Measurements from ENCODE around the gene TULP1.

The TULP1 gene

DNA sequence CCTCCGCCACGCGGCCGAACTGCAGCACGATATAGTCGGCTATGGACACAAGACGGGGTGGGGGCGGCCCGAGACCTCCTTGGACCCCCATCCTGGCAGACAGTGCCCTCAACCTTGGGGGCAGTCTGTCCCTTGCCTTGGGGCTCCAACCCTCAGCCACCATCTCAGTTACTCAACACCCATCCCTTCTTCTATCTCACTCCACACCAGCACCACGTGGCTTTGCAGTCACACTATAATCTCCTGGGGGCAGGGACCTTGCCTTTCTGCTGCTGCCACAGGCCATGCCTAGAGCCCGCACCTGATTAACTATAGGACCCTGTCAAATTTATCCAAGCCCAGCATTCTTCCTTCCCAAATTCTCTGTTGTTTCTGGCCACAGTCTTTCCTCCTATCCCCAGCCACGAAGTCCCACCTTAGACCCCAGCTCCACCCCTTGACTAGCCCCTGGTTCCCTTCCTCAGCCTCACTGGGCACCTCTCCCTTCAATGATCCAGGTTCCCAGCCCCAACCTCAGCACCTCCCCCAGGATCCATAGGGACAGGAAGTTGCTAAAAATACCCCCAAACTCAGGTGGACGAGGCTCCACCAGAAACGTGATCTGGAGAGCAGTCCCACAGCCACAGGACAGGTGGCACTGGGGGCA, 14.2 kb downstream of the TULP1 start:
- FAIRE-seq (no peak), DNase-seq (ENCODE audit: insufficient read length, low spot score) (no peak)

- no peak for FAIRE-seq
- peak; percentile 61 for DNase-seq (ENCODE audit: insufficient read length, low spot score)
Observed at GRCh38 chr6:35497571-35498421, 14.9 kb downstream of the TULP1 start.

DNA sequence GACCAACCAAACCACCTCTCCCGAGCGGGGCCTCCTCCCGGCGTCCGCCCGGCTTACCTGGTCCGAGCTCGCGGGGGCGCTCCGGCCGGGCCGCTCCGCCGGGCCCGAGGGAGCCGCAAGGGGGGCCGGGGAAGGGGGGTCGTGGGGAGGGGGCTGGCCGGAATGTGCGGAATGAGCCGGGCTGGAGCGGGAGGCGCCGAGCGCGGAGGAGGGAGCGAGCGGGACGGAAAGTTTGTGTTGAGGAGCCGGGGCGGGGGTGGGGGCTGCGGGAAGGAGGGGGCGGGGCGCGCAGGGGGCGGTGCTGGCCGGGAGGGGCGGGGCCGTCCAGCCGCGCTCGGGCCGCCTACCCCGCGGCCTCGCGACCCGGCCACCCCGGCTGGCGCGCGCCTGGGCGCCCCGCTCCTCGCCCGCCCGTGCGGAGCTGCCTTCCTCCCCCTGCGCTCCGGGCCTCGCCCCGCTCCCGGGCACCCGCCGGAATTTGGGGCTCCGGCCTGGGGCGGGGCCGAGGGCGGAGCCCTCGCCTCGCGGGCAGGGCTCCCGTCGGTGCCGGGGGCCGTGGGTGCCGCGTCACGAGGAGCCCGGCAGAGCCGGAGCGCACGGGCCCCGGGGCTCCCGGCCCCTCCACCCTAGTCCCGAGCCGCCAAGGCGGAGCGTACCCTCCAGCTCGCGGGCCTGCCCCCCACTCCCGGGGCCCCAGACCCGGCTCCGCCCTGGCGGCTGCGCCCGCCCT, 15.7 kb downstream of the TULP1 start, which contains the start of gene TEAD3:
Gene TEAD3 (minus strand): TSS at position 239 of the 730 bp plus-strand sequence.
- DNase-seq (ENCODE audit: insufficient read length, low spot score) (peak; percentile 94), FAIRE-seq (no peak)

DNA sequence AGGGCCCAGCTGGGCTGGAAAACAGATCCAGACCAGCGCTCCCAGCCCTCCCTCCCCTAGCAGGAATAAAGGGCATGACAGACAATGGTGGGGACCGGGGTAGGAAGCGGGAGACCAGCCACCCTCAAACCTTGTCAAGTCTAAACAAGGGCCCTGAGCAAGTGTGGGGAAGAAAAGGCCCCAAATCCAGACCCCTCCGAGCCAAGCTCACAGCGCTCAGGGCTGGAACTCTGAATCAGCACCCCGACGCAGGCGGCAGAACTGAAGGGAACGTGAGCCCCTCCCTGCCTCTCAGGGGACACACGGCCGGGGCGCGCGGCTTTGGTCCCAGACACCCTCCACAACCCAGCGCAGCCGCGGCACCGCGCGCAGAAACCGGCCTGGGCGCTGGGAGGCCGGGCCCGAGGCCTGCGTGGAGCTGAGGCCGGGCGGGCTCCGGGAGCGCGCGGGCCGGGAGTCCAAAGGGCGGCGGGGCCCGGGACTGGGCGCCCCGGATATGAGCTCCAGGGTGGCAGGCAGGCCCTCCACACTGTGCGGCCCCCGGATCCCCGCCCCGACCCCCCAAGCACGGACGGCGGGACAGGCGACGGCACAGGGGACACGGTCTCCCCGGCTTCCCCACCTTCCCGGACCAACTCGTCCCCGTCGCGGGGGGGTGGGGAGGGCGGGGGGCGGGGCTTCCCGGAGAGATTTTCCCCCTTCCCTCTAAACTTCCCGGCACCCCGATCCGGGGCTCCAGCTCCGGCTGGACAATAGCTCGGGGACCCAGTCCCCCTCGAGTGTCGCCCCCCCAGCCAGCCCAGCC, 16.5 kb downstream of the TULP1 start:
- no peak for FAIRE-seq
- DNase-seq (ENCODE audit: insufficient read length, low spot score), result no peak

DNA sequence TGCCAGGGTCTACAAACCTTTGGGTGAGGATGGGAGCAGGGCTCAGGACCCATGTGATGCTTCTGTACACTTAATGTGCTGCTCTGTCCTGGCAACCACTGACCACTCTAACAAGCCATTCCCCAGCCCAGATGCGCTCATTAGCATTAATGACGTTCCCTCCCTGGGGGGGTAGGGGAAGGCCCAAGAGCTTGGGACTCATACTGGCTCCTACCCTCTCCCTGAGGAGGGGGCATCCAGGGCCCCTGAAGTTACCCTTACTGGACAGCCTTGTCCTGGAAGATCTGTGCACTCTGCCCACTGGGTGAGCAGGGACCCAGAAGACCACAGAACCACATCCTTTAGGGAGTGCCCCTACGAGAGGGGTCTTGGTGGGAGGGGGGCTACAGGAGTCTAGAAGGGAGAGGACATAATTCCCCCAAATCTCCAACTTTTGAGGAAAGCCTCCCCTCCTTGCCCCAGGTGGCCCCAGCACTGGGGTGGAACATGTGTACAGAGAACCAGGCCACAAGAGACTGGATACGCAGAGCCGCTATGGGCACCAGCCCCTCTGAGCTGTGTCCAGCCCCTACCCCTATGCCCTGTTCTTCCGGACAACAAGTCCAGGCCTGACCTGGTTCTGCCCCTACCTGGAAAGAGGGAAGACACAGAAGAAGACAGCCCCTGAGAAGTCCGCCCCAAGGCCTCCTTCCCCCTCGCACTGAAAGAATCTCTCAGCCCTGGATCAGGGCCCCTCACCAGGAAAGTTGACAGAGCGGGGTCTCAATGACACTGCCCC, 17.2 kb downstream of the TULP1 start:
- FAIRE-seq, result no peak
- DNase-seq (ENCODE audit: insufficient read length, low spot score), result no peak

GRCh38 chr6:35494161-35494563, 18.5 kb downstream of the TULP1 start:
- no peak for FAIRE-seq
- DNase-seq (ENCODE audit: insufficient read length, low spot score), result no peak

DNA sequence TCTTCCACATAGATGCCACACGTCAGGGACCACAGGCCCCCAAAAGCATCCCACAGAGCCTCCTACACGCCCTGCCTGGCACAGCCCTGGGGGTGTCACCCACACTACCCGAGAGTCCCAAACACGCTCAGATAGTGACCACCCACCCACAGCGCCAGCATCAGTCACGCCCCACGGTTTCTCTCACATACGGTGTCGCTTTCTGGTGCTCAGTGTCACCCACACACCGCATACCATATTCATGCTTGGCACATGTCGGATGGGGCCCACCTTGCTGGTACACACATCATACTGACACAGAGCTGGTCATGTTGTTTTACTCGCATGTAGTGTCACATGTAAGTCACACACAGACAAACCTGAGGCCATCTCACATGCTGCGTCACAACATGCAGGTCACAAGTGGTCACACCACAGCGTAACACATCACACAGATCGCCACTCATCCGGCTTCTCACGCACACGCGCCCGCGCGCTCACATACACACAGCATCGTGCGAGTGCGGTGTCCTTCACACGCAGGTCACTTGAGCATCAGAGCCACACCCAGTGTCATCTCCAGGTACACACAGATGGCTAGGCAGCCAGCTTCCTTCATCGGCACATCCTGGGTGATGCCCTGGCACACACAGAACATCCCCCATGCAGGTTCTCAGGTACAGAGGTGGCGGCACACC, 19.3 kb downstream of the TULP1 start:
- DNase-seq (ENCODE audit: insufficient read length, low spot score), result no peak
- no peak for FAIRE-seq

GRCh38 chr6:35492974-35493284, 19.8 kb downstream of the TULP1 start:
- FAIRE-seq (no peak), DNase-seq (ENCODE audit: insufficient read length, low spot score) (no peak)

GRCh38 chr6:35492258-35492973, 20.3 kb downstream of the TULP1 start:
- FAIRE-seq (no peak), DNase-seq (ENCODE audit: insufficient read length, low spot score) (no peak)

- no peak for DNase-seq (ENCODE audit: insufficient read length, low spot score)
- no peak for FAIRE-seq
Observed at GRCh38 chr6:35491558-35492257, 21.0 kb downstream of the TULP1 start.

DNA sequence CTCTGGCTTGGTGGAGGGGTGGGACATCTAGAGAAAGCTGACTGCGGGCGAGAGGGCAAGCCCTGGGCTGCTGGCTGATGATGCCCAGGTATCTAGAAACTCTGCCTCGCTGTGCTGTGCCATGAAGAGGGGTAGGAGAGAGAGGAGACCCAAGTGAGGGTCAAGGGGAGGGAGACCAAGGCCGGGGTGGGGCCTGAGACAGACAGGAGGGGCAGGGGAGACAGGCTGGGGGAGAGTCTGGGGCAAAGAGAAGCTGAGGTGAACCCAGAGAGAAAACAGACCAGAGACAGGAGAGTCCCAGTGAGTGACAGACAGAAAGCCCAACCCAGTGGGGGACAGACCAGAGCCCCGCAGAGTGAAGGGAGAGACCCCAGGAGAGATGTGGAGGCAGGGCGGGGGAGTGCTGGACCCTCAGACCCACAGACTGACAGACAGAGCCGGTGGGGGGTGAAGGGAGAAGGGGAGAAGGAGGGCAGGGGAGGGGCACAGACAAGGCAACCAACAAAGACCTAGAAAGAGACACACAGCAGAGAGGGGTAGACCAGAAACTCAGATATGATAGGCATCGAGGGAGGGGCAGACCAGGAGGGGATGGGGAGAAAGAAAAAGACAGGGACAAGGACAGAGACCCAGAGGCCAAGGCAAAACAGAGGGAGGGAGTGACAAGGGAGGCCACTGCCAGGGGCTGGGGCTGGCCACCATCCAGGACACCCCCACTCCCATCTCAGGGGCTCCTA, 21.7 kb downstream of the TULP1 start:
- DNase-seq (ENCODE audit: insufficient read length, low spot score), result no peak

DNA sequence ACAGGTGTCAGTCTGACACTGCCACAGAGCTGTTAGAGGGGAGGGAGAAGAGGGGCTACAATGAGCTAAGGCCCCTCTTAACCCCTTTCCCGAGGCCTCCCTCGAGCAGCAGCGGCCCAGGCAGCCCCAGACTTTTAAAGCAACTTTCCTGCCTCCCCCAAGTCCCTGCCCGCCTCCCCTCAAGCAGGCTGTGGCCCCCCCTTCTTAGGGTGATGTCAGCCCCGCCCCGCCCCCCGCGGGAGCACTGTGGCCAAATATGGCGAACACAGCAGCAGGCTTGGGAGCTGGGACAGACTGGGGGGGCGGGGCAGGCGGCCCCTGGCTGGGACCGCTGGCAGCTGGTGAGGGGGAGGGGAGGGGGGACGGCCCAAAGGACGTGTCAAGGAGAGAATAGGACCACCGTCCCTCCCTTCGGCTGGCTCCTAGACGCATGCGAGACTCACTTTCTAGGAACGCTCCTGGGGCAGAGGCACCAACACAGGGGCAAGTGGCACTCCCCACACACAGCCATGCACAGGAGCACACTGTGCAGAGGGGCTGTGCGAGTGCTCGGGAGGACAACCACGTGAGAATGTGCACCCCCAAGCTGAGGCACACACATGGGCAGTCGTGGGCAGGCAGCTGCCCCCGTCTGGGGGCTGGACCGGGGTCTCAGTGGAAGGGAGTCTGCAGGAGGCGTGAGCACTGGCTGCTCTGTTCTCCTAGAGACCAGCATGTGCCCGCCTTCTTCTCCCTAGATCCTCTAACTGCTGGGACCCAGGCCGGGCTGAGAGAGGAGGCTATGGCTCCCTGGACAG, 22.5 kb downstream of the TULP1 start:
- no peak for DNase-seq (ENCODE audit: insufficient read length, low spot score)
- FAIRE-seq, result no peak

More for the DNA sequence above, 21.7 kb downstream of the TULP1 start:
- no peak for FAIRE-seq

- DNase-seq (ENCODE audit: insufficient read length, low spot score) (no peak), FAIRE-seq (no peak)
Observed at GRCh38 chr6:35489066-35489465, 23.6 kb downstream of the TULP1 start.

GRCh38 chr6:35488517-35488862, 24.2 kb downstream of the TULP1 start:
- FAIRE-seq (no peak), DNase-seq (ENCODE audit: insufficient read length, low spot score) (no peak)

DNA sequence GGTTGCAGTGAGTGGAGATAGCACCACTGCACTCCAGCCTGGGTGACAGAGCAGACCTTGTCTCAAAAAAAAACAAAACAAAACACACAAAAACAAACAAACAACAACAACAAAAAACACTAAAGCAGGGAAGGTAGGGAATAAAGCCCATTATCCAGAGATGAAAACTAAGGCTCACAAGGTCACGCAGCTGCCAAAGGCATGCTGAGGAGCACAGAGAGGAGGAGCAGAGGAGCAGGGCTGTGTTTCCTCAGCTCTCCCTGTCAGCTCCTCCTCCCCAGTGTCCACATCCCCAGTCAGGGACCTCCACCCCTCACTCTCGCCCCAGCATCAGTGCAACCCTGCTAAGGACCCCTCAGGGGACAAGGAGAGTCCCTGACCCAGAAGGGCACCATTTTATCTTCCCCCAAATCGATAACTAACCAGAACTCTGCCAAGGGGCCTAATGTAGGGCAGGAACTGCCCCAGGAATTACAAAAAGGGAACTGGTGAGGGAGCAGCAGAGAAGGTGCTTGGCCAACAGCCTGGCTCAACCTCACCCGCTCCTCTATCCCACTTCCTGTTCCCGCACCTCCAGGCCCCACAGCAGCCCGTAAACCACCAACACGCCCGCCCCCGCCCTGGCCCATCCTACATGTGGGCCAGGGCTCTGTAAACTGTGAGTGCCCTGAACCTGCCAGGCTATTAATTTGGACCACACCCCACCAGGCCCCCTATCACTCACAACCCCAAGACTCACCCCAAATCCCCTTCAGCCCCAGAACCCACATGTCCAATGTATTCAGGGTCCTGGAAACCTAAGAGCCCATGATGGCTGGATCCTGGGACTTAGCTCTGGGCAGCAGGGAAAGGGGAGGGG, 24.8 kb downstream of the TULP1 start:
- FAIRE-seq (no peak), DNase-seq (ENCODE audit: insufficient read length, low spot score) (no peak)
